Measurements from ENCODE around the gene TTC33. TPM values are rescaled to one million over a fixed set of nuclear protein-coding genes. Genes with fewer than 3 reads are reported as not detected.
"Not testable (repeated sequence)": the region's sequence is repeated elsewhere in the genome, so short reads cannot be mapped to it uniquely, and the experiment has no call there.

TTC33 gene
- 23.4 and 24.6 TPM in 2 replicates for total RNA-seq

- Mint-ChIP-seq H3K9me3 (no peaks in the 10 kb centered on the region), H3K27ac (peak within 1 kb of the TSS; percentile 41), H3K36me3 (ENCODE audit: low read depth) (peaks cover 25% of the 10 kb centered on the region), H3K4me3 (no peak within 1 kb of the TSS), H3K27me3 (ENCODE audit: insufficient read depth) (no peaks in the 10 kb centered on the region), H3K4me1 (ENCODE audit: low read depth) (peaks cover 21% of the 10 kb centered on the region)
- intact Hi-C loops (cut with micrococcal nuclease) = loop anchor here (1.0 to 10.0 kb wide), 13 partner anchors 19 to 1683 kb away; partner anchors contain the start of genes FYB1, PTGER4, RICTOR and RPL37
- peak; percentile 92 for DNase-seq (ENCODE audit: low spot score)
Measured at GRCh38 chr5:40755407-40756365, at the start of gene TTC33. Gene TTC33 (minus strand): TSS chr5:40755961. CDS start chr5:40747018, 8,943 bp downstream.

GRCh38 chr5:40801771-40802562 is 46.2 kb upstream of the TTC33 start:
- no peaks in the 10 kb centered on the region for H3K9me3 Mint-ChIP-seq
- H3K4me1 Mint-ChIP-seq (ENCODE audit: low read depth) = peaks cover 9% of the 10 kb centered on the region
- intact Hi-C loops (cut with micrococcal nuclease) = no loop called here
- H3K4me3 Mint-ChIP-seq = no peak overlapping the region
- H3K27ac Mint-ChIP-seq = no peak overlapping the region
- peaks cover 2% of the 10 kb centered on the region for H3K27me3 Mint-ChIP-seq (ENCODE audit: insufficient read depth)
- H3K36me3 Mint-ChIP-seq (ENCODE audit: low read depth) = no peaks in the 10 kb centered on the region
- DNase-seq (ENCODE audit: low spot score) = no peak

- DNase-seq (ENCODE audit: low spot score) = no peak
- peaks cover 14% of the 10 kb centered on the region for H3K36me3 Mint-ChIP-seq (ENCODE audit: low read depth)
- peaks cover 36% of the 10 kb centered on the region for H3K4me1 Mint-ChIP-seq (ENCODE audit: low read depth)
- H3K9me3 Mint-ChIP-seq = no peaks in the 10 kb centered on the region
- peak overlapping the region; percentile 4 for H3K27ac Mint-ChIP-seq
- H3K27me3 Mint-ChIP-seq (ENCODE audit: insufficient read depth) = no peaks in the 10 kb centered on the region
- no peak overlapping the region for H3K4me3 Mint-ChIP-seq
- intact Hi-C loops (cut with micrococcal nuclease) = no loop called here
Measured at GRCh38 chr5:40799258-40799657, 43.5 kb upstream of the TTC33 start.

DNA sequence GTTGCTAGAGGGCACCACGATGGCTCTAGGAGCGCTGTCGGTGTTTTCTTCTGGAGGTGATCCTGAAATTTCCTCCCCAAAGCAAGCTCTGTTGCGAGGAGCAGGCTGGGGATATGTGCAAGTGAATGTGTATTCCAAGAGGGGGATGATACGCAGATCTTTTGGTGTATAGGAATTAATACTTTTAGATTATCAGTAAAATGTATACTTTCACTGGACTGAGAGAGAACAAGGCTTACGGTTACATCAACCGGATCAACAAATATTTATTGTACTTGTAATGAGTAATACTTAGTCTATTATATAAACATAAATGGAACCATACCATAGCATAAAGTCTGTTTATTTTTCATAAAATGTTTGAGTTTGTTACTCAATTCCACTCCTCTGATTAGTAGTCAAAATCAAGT is 43.0 kb upstream of the TTC33 start:
- peaks cover 17% of the 10 kb centered on the region for H3K36me3 Mint-ChIP-seq (ENCODE audit: low read depth)
- no peaks in the 10 kb centered on the region for H3K27me3 Mint-ChIP-seq (ENCODE audit: insufficient read depth)
- peaks cover 37% of the 10 kb centered on the region for H3K4me1 Mint-ChIP-seq (ENCODE audit: low read depth)
- H3K9me3 Mint-ChIP-seq = no peaks in the 10 kb centered on the region
- peak overlapping the region; percentile 96 for H3K27ac Mint-ChIP-seq
- intact Hi-C loops (cut with micrococcal nuclease) = loop anchor here (1.0 kb wide), 6 partner anchors 14 to 575 kb away; no protein-coding TSS in a partner anchor
- DNase-seq (ENCODE audit: low spot score) = no peak
- peak overlapping the region; percentile 87 for H3K4me3 Mint-ChIP-seq

GRCh38 chr5:40798012-40798800 is 42.4 kb upstream of the TTC33 start, which contains the start of gene PRKAA1:
Gene PRKAA1 (minus strand): TSS chr5:40798374. CDS start chr5:40798189, 185 bp downstream.
- H3K36me3 Mint-ChIP-seq (ENCODE audit: low read depth) = peaks cover 21% of the 10 kb centered on the region
- no peaks in the 10 kb centered on the region for H3K9me3 Mint-ChIP-seq
- intact Hi-C loops (cut with micrococcal nuclease) = loop anchor here (1.0 kb wide), 6 partner anchors 15 to 574 kb away; no protein-coding TSS in a partner anchor

DNA sequence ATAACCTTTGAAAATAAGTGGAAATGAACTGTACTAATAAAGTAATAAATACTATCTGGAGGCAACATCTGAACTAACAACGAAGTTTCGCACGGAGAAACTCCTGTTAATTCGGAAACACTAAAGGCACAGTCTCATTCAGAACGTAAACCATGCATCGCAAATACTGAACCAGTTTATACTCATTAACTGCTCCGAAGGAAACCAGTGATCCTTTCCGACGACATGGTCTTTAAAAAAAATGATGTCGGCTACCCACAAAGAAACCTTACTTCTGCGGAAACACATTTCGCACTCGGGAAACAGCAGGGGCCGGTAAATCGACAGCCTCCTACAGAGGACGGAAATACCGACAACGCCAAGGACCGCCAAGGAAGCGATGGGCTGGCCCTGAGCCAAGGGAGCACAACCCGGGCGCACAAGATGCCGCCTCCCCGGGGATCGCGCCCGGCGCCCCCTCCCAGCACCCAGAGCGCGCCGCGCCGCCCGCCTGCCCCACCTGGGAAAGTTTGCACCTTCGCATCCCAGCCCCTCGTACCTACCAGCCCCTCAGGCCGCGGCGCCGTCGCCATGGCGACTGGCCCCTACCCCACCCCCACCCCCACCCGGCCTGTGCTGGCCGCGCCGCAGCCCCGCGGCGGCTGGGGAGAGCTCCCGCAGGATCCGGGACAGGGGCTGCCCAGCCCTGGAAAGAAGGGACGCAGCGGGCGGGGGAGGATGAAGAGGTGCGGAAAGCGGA is 41.7 kb upstream of the TTC33 start:
- peak overlapping the region; percentile 85 for H3K27ac Mint-ChIP-seq
- intact Hi-C loops (cut with micrococcal nuclease) = loop anchor here (1.0 kb wide), 7 partner anchors 16 to 573 kb away; partner anchors contain the start of gene TTC33
- H3K36me3 Mint-ChIP-seq (ENCODE audit: low read depth) = peaks cover 21% of the 10 kb centered on the region
- peak overlapping the region; percentile 91 for H3K4me3 Mint-ChIP-seq
- H3K4me1 Mint-ChIP-seq (ENCODE audit: low read depth) = peaks cover 43% of the 10 kb centered on the region
- DNase-seq (ENCODE audit: low spot score) = peak; percentile 69
- no peaks in the 10 kb centered on the region for H3K9me3 Mint-ChIP-seq
- H3K27me3 Mint-ChIP-seq (ENCODE audit: insufficient read depth) = no peaks in the 10 kb centered on the region

More at GRCh38 chr5:40798012-40798800, 42.4 kb upstream of the TTC33 start, which contains the start of gene PRKAA1:
- Mint-ChIP-seq H3K27me3 (ENCODE audit: insufficient read depth) (no peaks in the 10 kb centered on the region), H3K4me1 (ENCODE audit: low read depth) (peaks cover 41% of the 10 kb centered on the region), H3K27ac (peak within 1 kb of the TSS; percentile 96), H3K4me3 (peak within 1 kb of the TSS; percentile 91)
- peak; percentile 87 for DNase-seq (ENCODE audit: low spot score)

GRCh38 chr5:40796487-40796889 is 40.7 kb upstream of the TTC33 start:
- H3K27me3 Mint-ChIP-seq (ENCODE audit: insufficient read depth) = no peaks in the 10 kb centered on the region
- H3K36me3 Mint-ChIP-seq (ENCODE audit: low read depth) = peaks cover 21% of the 10 kb centered on the region
- intact Hi-C loops (cut with micrococcal nuclease) = no loop called here

DNA sequence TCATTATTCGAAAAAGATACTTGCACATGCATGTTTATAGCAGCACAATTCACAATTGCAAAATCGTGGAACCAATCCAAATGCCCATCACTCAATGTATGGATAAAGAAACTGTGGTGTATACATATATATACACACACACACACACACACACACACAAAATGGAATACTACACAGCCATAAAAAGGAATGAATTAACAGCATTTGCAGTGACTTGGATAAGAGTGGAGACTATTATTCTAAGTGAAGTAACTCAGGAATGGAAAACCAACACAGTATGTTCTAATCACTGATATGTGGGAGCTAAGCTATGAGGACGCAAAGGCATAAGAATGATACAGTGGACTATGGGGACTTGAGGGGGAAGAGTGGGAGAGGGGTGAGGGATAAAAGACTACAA is 39.1 kb upstream of the TTC33 start:
- intact Hi-C loops (cut with micrococcal nuclease); DNase-seq (ENCODE audit: low spot score); H3K9me3 Mint-ChIP-seq; H3K27ac Mint-ChIP-seq; H3K27me3 Mint-ChIP-seq (ENCODE audit: insufficient read depth): not testable (repeated sequence)
- Mint-ChIP-seq H3K4me3 (peak overlapping the region; percentile 51), H3K36me3 (ENCODE audit: low read depth) (peaks cover 21% of the 10 kb centered on the region), H3K4me1 (ENCODE audit: low read depth) (peaks cover 49% of the 10 kb centered on the region)

More at GRCh38 chr5:40796487-40796889, 40.7 kb upstream of the TTC33 start:
- no peak overlapping the region for H3K27ac Mint-ChIP-seq
- no peaks in the 10 kb centered on the region for H3K9me3 Mint-ChIP-seq
- no peak for DNase-seq (ENCODE audit: low spot score)
- peaks cover 43% of the 10 kb centered on the region for H3K4me1 Mint-ChIP-seq (ENCODE audit: low read depth)
- H3K4me3 Mint-ChIP-seq = peak overlapping the region; percentile 91

DNA sequence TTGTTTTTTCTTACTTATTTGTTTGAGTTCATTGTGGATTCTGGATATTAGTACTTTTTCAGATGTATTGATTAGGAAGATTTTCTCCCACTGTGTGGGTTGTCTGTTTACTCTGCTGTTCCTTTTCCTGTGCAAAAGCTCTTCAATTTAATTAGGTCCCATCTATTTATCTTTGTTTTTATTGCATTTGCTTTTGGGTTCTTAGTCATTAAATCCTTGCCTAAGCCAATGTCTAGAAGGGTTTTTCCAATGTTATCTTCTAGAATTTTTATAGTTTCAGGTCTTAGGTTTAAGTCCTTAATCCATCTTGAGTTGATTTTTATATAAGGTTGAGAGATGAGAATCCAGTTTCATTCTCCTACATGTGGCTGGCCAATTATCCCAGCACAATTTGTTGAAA is 38.6 kb upstream of the TTC33 start:
- Mint-ChIP-seq H3K36me3 (ENCODE audit: low read depth) (peaks cover 22% of the 10 kb centered on the region), H3K4me1 (ENCODE audit: low read depth) (peaks cover 51% of the 10 kb centered on the region)
- H3K27ac Mint-ChIP-seq; H3K27me3 Mint-ChIP-seq (ENCODE audit: insufficient read depth); H3K4me3 Mint-ChIP-seq; H3K9me3 Mint-ChIP-seq; DNase-seq (ENCODE audit: low spot score); intact Hi-C loops (cut with micrococcal nuclease): not testable (repeated sequence)

DNA sequence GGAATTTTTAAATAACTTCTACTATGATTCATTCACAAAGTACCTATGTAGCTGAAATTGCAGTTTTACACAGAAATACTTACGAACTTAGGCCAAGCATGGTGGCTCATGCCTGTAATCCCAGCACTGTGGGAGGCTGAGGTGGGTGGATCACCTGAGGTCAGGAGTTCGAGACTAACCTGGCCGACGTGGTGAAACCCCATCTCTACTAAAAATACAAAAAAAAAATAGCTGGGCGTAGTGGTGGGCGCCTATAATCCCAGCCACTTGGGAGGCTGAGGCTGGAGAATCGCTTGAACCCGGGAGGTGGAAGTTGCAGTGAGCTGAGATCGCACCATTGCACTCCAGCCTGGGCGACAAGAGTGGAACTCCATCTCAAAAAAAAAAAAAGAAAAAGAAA is 36.9 kb upstream of the TTC33 start:
- H3K27me3 Mint-ChIP-seq (ENCODE audit: insufficient read depth); H3K27ac Mint-ChIP-seq; H3K9me3 Mint-ChIP-seq; DNase-seq (ENCODE audit: low spot score); H3K4me3 Mint-ChIP-seq; intact Hi-C loops (cut with micrococcal nuclease): not testable (repeated sequence)
- Mint-ChIP-seq H3K4me1 (ENCODE audit: low read depth) (peaks cover 49% of the 10 kb centered on the region), H3K36me3 (ENCODE audit: low read depth) (peaks cover 35% of the 10 kb centered on the region)

DNA sequence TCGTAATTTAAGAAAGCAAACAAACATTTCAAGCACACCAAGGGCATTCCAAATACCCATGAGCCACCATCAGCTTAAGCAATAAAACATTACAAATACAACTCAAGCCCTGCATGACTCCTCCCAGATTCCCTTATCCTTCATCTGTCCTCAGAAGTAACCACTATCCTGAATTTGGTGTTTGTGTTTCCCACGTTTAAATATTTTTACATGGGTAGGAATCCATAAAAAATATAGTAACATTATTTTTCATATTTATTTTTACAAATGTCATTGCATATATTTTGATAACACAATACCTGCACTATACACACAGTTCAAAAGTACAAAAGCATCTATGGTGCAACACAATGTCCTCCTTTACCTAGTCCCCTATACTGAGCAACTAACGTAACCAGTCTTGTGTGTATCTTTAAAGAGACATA is 36.0 kb upstream of the TTC33 start:
- Mint-ChIP-seq H3K36me3 (ENCODE audit: low read depth) (peaks cover 39% of the 10 kb centered on the region), H3K27ac (no peak overlapping the region), H3K9me3 (peaks cover 9% of the 10 kb centered on the region), H3K27me3 (ENCODE audit: insufficient read depth) (no peaks in the 10 kb centered on the region), H3K4me3 (no peak overlapping the region), H3K4me1 (ENCODE audit: low read depth) (peaks cover 45% of the 10 kb centered on the region)
- intact Hi-C loops (cut with micrococcal nuclease) = no loop called here
- no peak for DNase-seq (ENCODE audit: low spot score)

Measured in activated T-helper 1 cell treated with anti-CD3 and anti-CD28 coated beads, Interleukin-12 subunit alpha, Interleukin-12 subunit beta, Interleukin-2, Interleukin-4 antibody, amounts not matched to agents 30 ng/mL and 10 ng/mL and 1 ng/mL, durations not matched to agents 14 hours and 24 hours and 36 hours (primary cell).